DMS79 (cell line): Measurements from ENCODE around the gene ELP4.
"Not testable (repeated sequence)": the region's sequence is repeated elsewhere in the genome, so short reads cannot be mapped to it uniquely, and the experiment has no call there.

Experiments
- DNase-seq: peaks from one replicate; lab custom pipeline; 2025; lab: John Stamatoyannopoulos, UW

Gene ELP4

DNA sequence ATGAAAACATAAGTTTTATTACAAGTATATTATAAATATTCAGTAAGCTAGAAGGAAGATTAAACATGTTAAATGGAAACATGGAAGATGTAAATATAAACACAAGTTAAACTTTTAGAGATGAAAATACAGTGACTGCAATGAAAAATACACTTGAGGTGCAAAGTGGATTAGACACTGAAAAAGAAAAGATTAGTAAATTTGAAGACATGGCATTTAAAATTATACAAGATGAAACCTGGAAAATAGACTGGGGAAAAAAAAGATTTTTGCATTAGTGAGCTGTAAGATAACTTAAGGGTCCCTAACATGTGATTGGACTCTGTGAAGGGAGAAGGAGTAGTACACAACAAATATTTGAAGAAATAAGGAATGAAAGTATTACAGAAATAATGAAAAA, 33.3 kb downstream of the ELP4 start:
- DNase-seq, result no peak

DNA sequence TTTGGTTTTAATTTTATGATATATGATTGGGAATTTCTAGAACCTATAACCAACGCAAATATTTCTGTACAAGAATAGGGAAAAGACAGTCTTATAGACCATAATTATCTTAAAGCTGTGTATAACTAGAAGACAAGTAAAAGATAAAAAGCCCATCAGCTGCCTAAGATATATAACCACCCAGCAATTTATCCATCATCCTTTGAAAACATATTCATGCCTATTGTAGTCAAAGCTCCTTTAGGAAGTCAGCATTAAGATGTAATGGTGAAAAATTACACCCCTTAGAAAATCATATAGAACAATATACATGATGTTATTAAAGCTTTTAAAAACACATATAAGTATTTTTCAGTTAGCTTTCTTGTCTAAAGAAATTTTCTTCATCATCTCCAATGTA, 46.4 kb downstream of the ELP4 start:
- no peak for DNase-seq

DNA sequence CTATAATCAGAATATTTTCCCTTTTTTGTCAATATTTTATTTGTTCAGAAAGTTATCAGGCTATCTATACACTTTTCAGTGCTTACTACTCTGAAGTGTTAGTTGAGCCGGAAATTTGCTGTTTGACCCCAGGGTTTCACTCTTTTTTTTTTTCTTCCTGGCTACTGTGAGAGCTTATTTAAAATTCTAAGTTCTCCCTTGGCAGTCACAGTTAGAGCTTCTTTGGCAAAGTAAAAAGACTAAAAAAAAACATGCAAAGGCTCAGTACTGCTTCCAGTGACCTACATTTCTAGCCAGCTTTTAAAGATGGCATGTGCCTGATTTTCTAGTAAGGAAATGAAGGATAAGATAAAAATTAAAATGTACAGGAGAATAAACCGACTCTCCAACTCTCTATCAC, 48.4 kb downstream of the ELP4 start:
- no peak for DNase-seq

DNA sequence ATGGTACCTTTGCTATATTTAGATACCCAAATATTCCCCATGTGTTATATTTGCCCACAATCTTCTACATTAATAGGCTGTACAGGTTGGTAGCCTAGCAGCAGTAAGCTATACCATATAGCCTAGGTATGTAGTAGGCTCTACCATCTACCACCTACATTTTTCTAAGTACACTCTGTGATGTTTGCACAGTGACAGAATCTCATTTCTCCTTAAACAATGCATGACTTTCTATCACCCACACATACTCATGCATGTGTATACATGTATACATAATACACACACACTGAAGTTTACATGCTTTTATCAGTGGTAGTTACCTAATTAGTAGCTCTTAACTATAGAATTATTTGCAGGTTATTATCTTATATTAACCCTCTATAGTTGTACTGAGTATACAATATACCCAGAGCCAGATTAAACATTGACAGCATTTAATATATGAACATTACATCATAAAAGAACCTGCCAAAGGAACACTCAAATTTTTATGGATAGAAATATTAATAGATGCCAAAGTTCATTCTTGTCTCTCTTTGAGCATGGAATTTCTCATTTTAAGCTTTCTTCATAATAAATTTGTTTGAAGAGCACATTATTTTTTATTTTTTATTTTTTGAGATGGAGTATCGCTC, 51.4 kb downstream of the ELP4 start:
- no peak for DNase-seq

DNA sequence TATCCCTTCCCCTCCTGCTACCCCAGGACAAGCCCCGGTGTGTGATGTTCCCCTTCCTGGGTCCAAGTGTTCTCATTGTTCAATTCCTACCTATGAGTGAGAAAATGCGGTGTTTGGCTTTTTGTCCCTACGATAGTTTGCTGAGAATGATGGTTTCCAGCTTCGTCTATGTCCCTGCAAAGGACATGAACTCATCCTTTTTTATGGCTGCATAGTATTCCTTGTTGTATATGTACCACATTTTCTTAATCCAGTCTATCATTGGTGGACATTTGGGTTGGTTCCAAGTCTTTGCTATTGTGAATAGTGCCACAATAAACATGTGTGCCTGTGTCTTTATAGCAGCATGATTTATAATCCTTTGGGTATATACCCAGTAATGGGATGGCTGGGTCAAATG, 55.0 kb downstream of the ELP4 start:
- not testable (repeated sequence) for DNase-seq

DNA sequence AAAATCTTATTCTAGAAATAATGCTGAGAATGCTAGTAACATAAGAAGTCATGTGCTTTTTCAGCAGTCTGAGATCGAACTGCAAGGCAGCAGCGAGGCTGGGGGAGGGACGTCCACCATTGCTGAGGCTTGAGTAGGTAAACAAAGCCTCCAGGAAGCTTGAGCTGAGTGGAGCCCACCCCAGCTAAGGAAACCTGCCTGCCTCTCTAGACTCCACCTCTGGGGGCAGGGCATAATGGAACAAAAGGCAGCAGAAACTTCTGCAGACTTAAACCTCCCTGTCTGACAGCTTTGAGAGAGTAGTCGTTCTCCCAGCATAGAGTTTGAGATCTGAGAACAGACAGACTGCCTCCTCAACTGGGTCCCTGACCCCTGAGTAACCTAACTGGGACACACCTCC, 64.6 kb downstream of the ELP4 start:
- DNase-seq, result not testable (repeated sequence)

DNA sequence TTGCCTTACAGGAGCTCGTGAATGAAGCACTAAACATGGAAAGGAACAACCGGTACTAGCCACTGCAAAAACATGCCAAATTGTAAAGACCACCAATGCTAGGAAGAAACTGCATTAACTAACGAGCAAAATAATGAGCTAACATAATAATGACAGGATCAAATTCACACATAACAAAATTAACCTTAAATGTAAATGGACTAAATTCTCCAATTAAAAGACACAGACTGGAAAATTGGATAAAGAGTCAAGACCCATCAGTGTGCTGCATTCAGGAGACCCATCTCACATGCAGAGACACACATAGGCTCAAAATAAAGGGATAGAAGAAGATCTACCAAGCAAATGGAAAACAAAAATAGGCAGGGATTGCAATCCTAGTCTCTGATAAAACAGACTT, 66.2 kb downstream of the ELP4 start:
- DNase-seq, result not testable (repeated sequence)

DNA sequence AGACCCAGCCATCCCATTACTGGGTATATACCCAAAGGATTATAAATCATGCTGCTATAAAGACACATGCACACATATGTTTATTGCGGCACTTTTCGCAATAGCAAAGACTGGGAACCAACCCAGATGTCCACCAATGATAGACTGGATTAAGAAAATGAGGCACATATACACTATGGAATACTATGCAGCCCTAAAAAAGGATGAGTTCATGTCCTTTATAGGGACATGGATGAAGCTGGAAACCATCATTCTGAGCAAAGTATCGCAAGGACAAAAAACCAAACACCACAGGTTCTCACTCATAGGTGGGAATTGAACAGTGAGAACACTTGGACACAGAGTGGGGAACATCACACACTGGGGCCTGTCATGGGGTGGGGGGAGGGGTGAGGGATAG, 69.8 kb downstream of the ELP4 start:
- not testable (repeated sequence) for DNase-seq

DNA sequence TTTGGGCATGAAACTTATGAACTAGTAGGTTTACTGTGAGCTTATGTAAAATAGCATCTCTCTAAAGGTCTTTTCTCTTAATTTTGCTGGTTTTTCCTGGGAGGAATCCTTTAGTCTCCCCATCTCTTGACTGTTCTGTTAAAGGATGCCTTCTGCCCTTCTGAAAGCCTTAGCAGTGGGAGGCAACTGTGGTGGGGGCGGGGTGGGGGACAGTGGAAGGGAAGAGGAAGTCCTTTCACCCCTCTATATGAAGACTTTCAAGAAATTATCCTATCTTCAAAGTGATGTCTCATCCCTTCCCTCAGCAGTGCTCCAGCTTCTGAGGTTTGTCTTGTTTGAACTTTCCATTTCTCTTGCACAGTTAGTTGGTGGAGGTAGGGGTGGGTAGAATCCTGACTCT, 73.1 kb downstream of the ELP4 start:
- no peak for DNase-seq

DNA sequence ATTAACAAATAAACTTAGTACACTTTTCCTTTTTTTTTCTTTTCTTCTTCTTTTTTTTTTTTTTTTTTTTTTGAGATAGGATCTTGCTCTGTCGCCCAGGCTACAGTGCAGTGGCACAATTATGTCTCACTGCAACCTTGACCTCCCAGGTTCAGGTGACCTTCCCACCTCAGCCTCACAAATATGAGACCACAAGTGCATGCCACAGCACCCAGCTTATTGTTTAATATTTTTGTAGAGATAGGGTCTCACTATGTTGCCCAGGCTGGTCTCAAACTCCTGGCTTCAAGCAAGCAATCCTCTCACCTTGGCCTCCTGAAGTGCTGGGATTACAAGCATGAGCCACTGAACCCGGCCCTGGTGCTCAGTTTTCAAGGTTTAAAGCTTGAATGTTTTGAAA, 88.9 kb downstream of the ELP4 start:
- DNase-seq, result no peak

DNA sequence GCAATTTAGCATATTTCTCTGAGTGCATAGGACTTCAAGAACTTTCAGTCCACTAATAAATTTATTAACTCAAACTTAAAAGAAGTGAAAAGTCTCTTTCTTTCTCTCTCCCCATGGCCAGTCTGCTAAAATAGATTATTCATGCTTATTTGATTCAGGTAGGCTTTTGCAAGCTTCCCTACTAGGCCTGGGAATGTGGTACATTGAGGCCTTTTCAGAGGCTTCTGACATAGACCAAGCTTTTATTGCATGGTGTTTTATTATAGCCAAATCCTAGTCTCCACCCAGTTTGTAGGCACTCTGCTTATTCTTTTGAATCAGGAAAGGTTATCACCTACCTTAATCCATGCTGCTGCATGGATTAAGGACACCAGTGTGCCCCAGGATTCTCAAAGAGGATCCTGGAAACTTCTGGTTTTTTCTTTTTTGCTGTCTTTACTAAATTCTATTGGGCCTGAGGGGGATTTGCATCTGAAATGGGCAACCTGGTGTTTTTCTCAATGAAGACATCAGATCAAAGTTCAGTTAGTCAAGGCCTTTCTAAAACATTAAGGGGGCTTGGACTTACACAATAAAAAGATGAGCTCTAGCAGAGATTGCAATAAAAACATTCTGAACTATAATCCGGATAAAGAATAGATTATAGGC, 92.2 kb downstream of the ELP4 start:
- DNase-seq, result no peak

DNA sequence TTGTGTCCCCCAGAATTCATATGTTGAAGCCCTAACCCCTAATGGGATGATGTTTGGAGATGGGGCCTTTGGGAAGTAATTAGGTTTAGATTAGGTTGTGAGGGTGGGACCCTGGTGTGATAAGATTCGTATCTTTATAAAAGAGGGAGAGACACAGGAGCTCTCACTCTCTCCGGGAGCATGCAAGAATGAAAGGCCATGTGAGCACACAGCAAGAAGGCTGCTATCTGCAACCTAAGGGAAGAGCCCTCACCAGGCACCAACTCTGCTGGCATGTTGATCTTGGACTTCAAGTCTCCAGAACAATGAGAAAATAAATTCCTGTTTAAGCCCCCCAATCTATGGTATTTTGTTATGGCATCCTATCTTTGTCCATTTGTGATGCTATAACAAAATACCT, 97.3 kb downstream of the ELP4 start:
- DNase-seq, result no peak

DNA sequence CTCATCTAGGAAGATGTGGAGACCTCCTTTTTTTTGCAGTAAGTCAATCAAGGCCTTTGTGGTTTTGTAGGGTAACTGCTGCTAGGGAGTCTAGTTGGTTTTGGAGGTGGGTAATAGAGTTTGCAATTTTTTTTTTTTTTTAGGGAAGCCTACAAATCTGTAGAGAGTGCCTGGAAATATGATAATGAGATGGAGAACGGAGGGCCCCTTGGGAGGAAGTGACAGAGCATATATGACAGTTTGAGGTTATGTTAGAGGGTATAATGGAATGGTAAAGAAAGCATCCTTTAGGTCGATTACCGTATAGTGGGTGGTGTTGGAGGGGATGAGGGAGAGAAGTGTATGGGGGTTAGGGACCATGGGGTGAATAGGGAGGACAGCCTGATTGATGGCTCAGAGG, 98.3 kb downstream of the ELP4 start:
- no peak for DNase-seq

DNA sequence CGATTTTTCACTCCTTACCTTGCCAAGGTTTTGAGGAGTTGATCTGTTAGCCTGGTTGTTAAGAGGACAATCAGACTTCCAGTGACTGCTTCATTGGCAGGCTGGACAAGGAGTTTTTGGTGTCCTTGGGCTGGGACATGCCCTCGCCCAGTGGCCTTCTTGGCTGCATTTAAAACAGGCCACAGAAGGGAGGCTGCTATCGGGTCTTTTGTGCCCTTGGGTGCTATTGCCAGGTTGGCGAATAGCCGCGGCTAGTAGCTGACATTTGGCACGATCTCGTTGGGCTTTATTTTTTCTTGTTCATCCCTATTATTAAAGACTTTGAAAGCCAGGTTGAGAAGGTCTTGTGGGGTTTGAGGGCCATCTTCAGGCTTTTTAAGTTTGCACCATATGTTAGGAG, 99.4 kb downstream of the ELP4 start:
- DNase-seq, result no peak

DNA sequence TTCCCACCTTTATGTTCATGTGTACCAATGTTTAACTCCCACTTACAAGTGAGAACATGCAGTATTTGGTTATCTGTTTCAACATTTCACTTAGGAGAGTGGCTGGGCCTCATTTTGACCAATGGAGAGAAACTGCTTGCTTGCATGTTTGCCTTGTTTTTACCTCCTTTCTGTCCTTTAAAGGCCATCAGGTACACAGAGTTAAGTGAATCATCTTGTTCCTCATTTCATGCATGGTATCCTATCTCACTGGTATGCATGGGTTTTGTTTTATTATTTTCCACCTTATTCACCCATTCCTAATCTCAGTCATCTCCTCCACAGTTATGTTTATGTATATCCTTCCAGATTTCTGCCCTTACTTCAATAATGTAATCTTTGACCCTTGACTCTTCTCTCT, 101.0 kb downstream of the ELP4 start:
- no peak for DNase-seq

DNA sequence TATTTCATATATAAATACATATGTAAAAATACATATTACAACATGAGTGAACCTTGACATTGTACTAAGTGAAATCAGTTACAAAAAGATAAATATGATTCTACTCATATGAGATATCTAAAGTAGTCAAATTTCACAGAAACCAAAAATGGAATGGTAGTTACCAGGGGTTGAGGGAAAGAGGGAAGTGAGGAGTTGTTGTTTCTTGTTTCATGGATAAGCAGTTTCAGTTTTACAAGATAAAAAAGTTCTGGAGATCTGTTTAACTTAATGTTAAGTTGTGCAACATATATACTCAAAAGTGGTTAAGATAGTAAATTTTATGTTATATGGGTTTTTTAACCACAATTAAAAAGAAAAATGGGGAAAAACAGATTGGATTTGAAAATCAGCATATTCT, 107.7 kb downstream of the ELP4 start:
- no peak for DNase-seq

DNA sequence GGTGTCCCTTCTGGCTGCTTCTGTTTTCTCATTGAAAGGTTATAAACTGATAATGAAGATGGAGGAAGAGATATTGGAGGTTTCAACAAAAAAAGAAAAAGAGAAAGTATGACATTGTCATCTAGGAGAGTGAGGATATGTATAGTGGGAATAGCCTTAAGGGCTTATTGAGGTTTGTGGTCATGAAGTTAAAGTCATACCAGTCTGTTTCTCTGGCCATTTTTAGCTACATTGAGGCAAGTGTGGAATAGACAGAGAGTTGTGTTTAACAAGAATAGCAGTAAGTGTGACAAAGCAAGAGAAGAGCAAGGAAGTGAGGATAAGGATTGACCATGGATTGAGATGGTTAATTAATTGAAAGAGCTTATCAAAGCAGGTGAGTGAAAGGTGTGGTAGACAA, 110.4 kb downstream of the ELP4 start:
- no peak for DNase-seq

DNA sequence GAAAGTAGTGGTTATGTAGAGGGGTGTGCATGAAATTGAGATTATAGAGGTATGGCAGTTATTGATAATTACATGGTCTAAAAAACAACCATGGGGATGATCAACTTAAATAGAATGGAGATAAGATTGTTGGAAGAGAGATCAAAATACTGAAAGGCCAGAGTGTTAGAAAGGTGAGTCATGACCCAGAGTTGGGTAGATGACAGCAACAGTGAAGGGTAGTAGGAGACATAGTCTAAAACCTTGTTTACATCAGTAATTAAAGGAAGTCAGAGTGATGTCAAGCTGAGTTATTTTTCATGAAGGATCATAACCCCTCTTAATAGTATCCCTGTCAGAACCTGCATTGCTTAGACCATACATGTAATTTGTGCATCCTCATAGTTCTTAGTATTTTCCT, 110.9 kb downstream of the ELP4 start:
- no peak for DNase-seq

DNA sequence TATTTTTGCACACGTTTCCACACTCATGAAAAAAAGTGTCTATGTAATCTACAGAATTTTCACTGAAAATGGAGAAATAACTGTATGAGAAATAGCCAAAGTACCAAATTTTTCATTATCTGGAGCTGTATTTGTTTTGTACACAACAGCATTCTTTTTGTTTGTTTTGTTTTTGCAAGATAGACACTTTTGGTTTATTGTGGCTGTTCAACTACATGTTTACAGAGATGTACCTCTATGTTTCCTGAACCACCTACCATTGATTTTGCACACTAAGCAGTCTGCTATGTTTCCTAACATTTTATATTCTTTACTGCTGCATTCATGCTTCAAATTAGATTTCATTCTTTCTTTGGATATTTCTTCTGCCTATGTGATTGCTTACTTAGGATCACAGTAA, 116.3 kb downstream of the ELP4 start:
- DNase-seq, result no peak

DNA sequence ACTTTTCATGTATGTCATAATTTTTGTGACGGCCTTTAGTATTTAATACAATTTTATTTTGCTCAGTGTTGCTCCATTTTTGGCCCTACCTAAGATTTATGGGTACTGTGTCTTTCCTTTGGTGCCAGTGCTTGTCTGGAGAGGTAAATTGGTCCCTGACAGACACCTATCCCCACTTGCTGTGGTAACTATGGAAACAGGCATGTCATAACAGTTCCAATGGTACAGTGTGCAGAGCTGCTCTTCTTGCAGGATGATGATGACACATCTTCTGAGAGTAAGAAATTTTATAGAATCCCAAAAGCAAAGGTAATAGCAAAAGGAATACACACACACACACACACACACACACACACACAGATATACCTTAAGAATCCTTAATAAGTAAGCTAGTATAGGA, 118.5 kb downstream of the ELP4 start:
- DNase-seq, result no peak

DNA sequence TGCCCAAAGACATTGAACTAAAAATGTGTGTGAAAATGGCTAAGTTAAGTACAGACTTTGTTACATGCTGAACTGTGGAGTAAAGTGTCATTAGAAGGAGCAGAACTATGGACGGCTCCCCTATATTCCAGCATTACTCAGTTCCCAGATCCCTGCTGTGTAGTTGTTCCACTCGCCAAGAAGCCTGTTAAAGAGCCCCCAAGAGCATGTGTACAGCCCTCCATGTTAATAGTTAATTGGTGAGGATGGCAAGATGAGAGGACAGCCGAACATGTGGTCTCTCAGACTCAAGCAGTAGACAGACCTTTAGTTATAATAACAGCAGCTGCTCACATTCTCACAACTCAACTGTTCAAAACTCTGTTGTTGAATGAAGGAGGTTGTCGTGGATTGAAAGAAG, 127.4 kb downstream of the ELP4 start:
- DNase-seq, result no peak

DNA sequence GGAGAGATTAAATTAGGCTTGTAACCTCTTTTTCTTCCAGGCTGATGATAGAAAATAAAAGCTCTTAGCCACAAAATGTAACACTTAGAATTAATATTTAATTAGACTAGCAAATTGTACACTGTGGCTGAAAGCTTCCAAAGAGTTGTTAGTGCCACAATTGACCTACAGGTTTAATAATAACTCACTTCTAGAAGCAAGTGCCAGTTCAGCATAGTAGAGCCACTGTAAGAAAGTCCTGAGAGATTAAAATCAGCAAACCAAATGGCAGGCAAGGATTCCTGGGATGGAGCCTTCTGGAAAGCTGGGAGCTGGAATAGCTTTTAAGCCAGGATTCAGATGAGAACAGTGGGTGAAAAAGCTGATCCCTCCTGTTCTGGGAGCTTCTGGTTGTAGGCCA, 131.0 kb downstream of the ELP4 start:
- no peak for DNase-seq

DNA sequence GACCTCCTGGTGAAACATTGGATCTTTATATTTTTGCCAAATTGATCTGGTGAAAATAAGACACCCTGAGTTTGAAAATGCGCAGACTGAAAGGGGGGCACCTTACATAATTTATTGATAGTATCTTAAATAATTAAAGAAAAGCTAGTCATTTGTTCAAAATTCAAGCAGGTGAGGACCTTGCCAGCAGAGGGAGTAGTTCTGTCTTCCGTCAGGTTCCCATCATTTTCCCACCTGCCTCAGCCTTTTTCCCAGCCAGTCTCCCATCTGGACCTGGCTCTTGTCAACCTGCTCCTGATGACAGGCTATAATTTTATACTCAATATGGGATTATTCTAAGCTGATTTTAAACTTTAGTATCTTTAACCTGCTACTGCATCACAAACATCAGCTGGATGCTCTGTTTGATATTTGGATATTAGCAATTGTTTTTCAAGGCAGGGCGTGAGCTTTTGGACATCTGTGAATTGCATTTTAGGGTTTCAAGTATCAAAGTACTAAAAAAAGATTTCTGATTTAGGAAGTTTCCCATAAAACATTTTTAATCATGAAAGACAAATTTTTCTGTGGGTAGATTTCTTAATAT, 132.0 kb downstream of the ELP4 start:
- DNase-seq, result no peak

DNA sequence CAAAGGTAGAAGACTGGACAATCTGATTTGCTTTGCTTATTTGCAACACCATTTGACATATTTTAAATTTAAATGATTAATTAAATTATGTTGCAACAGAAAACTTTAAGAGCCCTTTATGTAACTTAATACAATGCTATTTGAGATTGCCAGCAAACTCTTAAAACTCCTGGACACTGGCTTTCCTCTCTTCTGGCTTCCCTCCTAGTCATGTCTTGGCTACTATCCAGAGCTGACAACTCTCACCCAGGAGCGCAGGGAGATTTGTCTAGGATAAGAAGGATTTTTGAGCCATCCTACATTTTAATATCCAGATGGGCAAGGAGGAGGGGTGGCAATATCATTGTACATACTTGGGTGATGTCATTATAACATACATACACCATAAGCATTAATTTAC, 134.3 kb downstream of the ELP4 start:
- DNase-seq, result no peak
